ENCODE measurements around the gene MYO18A. TPM values are rescaled to one million over a fixed set of nuclear protein-coding genes. Genes with fewer than 3 reads are reported as not detected.

The MYO18A gene
- total RNA-seq, 1 donor from 2014 or later = 171 TPM

GRCh38 chr17:29051731-29052130 is 128.5 kb downstream of the MYO18A start:
- Histone ChIP-seq H3K27me3 (ENCODE audit: control insufficient read depth in 3 of 3, insufficient read depth in 3 of 3, low read length in 3 of 3) (peaks cover 0 to 13% (median 11%) of the 10 kb centered on the region in 3 donors), H3K9ac (ENCODE audit: low read depth in 1 of 3, low read length in 3 of 3) (no peak overlapping the region), H3K36me3 (ENCODE audit: control insufficient read depth in 3 of 3, insufficient read depth in 3 of 3, low read length in 3 of 3) (no peaks in the 10 kb centered on the region), H3K4me3 (ENCODE audit: low read length in 3 of 3) (no peak overlapping the region), H3K9me3 (ENCODE audit: control insufficient read depth in 3 of 3, low read length in 3 of 3) (no peaks in the 10 kb centered on the region), H3K27ac (ENCODE audit: low read depth, low read length) (no peak overlapping the region), H3K4me1 (ENCODE audit: control insufficient read depth in 3 of 3, insufficient read depth in 3 of 3, low read length in 3 of 3) (no peaks in the 10 kb centered on the region)

GRCh38 chr17:29051194-29051593 is 129.0 kb downstream of the MYO18A start:
- Histone ChIP-seq H3K9ac (ENCODE audit: low read depth in 1 of 3, low read length in 3 of 3) (no peak overlapping the region), H3K9me3 (ENCODE audit: control insufficient read depth in 3 of 3, low read length in 3 of 3) (no peaks in the 10 kb centered on the region), H3K4me1 (ENCODE audit: control insufficient read depth in 3 of 3, insufficient read depth in 3 of 3, low read length in 3 of 3) (peaks cover 0 to 4% (median 0%) of the 10 kb centered on the region in 3 donors), H3K4me3 (ENCODE audit: low read length in 3 of 3) (no peak overlapping the region), H3K36me3 (ENCODE audit: control insufficient read depth in 3 of 3, insufficient read depth in 3 of 3, low read length in 3 of 3) (no peaks in the 10 kb centered on the region), H3K27ac (ENCODE audit: low read depth, low read length) (no peak overlapping the region), H3K27me3 (ENCODE audit: control insufficient read depth in 3 of 3, insufficient read depth in 3 of 3, low read length in 3 of 3) (peaks cover 0 to 13% (median 10%) of the 10 kb centered on the region in 3 donors)

- H3K4me1 ChIP-seq (ENCODE audit: control insufficient read depth in 3 of 3, insufficient read depth in 3 of 3, low read length in 3 of 3) = peaks cover 0 to 4% (median 0%) of the 10 kb centered on the region in 3 donors
- H3K9me3 ChIP-seq (ENCODE audit: control insufficient read depth in 3 of 3, low read length in 3 of 3) = no peaks in the 10 kb centered on the region
- H3K9ac ChIP-seq (ENCODE audit: low read depth in 1 of 3, low read length in 3 of 3) = no peak overlapping the region
- H3K4me3 ChIP-seq (ENCODE audit: low read length in 3 of 3) = no peak overlapping the region
- peaks cover 0 to 13% (median 5%) of the 10 kb centered on the region in 3 donors for H3K27me3 ChIP-seq (ENCODE audit: control insufficient read depth in 3 of 3, insufficient read depth in 3 of 3, low read length in 3 of 3)
- no peaks in the 10 kb centered on the region for H3K36me3 ChIP-seq (ENCODE audit: control insufficient read depth in 3 of 3, insufficient read depth in 3 of 3, low read length in 3 of 3)
- no peak overlapping the region for H3K27ac ChIP-seq (ENCODE audit: low read depth, low read length)
These were observed 130.0 kb downstream of the MYO18A start for GRCh38 chr17:29050176-29050575.

GRCh38 chr17:29049541-29050145 is 130.6 kb downstream of the MYO18A start:
- no peaks in the 10 kb centered on the region for H3K9me3 ChIP-seq (ENCODE audit: control insufficient read depth in 3 of 3, low read length in 3 of 3)
- no peaks in the 10 kb centered on the region for H3K36me3 ChIP-seq (ENCODE audit: control insufficient read depth in 3 of 3, insufficient read depth in 3 of 3, low read length in 3 of 3)
- H3K4me1 ChIP-seq (ENCODE audit: control insufficient read depth in 3 of 3, insufficient read depth in 3 of 3, low read length in 3 of 3) = peaks cover 0 to 4% (median 0%) of the 10 kb centered on the region in 3 donors
- H3K27ac ChIP-seq (ENCODE audit: low read depth, low read length) = no peak overlapping the region
- peaks cover 0 to 8% (median 5%) of the 10 kb centered on the region in 3 donors for H3K27me3 ChIP-seq (ENCODE audit: control insufficient read depth in 3 of 3, insufficient read depth in 3 of 3, low read length in 3 of 3)
- no peak overlapping the region for H3K9ac ChIP-seq (ENCODE audit: low read depth in 1 of 3, low read length in 3 of 3)
- no peak overlapping the region for H3K4me3 ChIP-seq (ENCODE audit: low read length in 3 of 3)

GRCh38 chr17:29048440-29049368 is 131.5 kb downstream of the MYO18A start:
- Histone ChIP-seq H3K27ac (ENCODE audit: low read depth, low read length) (no peak overlapping the region), H3K4me1 (ENCODE audit: control insufficient read depth in 3 of 3, insufficient read depth in 3 of 3, low read length in 3 of 3) (peaks cover 0 to 4% (median 0%) of the 10 kb centered on the region in 3 donors), H3K9ac (ENCODE audit: low read depth in 1 of 3, low read length in 3 of 3) (no peak overlapping the region), H3K9me3 (ENCODE audit: control insufficient read depth in 3 of 3, low read length in 3 of 3) (no peaks in the 10 kb centered on the region), H3K27me3 (ENCODE audit: control insufficient read depth in 3 of 3, insufficient read depth in 3 of 3, low read length in 3 of 3) (peaks cover 0 to 5% (median 4%) of the 10 kb centered on the region in 3 donors), H3K36me3 (ENCODE audit: control insufficient read depth in 3 of 3, insufficient read depth in 3 of 3, low read length in 3 of 3) (no peaks in the 10 kb centered on the region), H3K4me3 (ENCODE audit: low read length in 3 of 3) (no peak overlapping the region)

GRCh38 chr17:29046473-29046839 is 133.7 kb downstream of the MYO18A start:
- Histone ChIP-seq H3K4me1 (ENCODE audit: control insufficient read depth in 3 of 3, insufficient read depth in 3 of 3, low read length in 3 of 3) (peaks cover 7 to 10% (median 10%) of the 10 kb centered on the region in 3 donors), H3K4me3 (ENCODE audit: low read length in 3 of 3) (no peak overlapping the region), H3K36me3 (ENCODE audit: control insufficient read depth in 3 of 3, insufficient read depth in 3 of 3, low read length in 3 of 3) (no peaks in the 10 kb centered on the region), H3K27me3 (ENCODE audit: control insufficient read depth in 3 of 3, insufficient read depth in 3 of 3, low read length in 3 of 3) (peaks cover 0 to 7% (median 2%) of the 10 kb centered on the region in 3 donors), H3K9me3 (ENCODE audit: control insufficient read depth in 3 of 3, low read length in 3 of 3) (no peaks in the 10 kb centered on the region), H3K9ac (ENCODE audit: low read depth in 1 of 3, low read length in 3 of 3) (no peak overlapping the region), H3K27ac (ENCODE audit: low read depth, low read length) (no peak overlapping the region)

GRCh38 chr17:29045734-29046472 is 134.3 kb downstream of the MYO18A start:
- Histone ChIP-seq H3K36me3 (ENCODE audit: control insufficient read depth in 3 of 3, insufficient read depth in 3 of 3, low read length in 3 of 3) (no peaks in the 10 kb centered on the region), H3K27me3 (ENCODE audit: control insufficient read depth in 3 of 3, insufficient read depth in 3 of 3, low read length in 3 of 3) (peaks cover 0 to 7% (median 2%) of the 10 kb centered on the region in 3 donors), H3K27ac (ENCODE audit: low read depth, low read length) (no peak overlapping the region), H3K9ac (ENCODE audit: low read depth in 1 of 3, low read length in 3 of 3) (no peak overlapping the region), H3K4me1 (ENCODE audit: control insufficient read depth in 3 of 3, insufficient read depth in 3 of 3, low read length in 3 of 3) (peaks cover 7 to 10% (median 10%) of the 10 kb centered on the region in 3 donors), H3K4me3 (ENCODE audit: low read length in 3 of 3) (no peak overlapping the region), H3K9me3 (ENCODE audit: control insufficient read depth in 3 of 3, low read length in 3 of 3) (no peaks in the 10 kb centered on the region)

GRCh38 chr17:29045026-29045425 is 135.2 kb downstream of the MYO18A start:
- Histone ChIP-seq H3K27me3 (ENCODE audit: control insufficient read depth in 3 of 3, insufficient read depth in 3 of 3, low read length in 3 of 3) (peaks cover 0 to 7% (median 2%) of the 10 kb centered on the region in 3 donors), H3K36me3 (ENCODE audit: control insufficient read depth in 3 of 3, insufficient read depth in 3 of 3, low read length in 3 of 3) (no peaks in the 10 kb centered on the region), H3K9me3 (ENCODE audit: control insufficient read depth in 3 of 3, low read length in 3 of 3) (no peaks in the 10 kb centered on the region), H3K4me3 (ENCODE audit: low read length in 3 of 3) (no peak overlapping the region), H3K27ac (ENCODE audit: low read depth, low read length) (no peak overlapping the region), H3K4me1 (ENCODE audit: control insufficient read depth in 3 of 3, insufficient read depth in 3 of 3, low read length in 3 of 3) (peaks cover 10 to 13% (median 10%) of the 10 kb centered on the region in 3 donors), H3K9ac (ENCODE audit: low read depth in 1 of 3, low read length in 3 of 3) (no peak overlapping the region)

- peaks cover 10 to 17% (median 11%) of the 10 kb centered on the region in 3 donors for H3K4me1 ChIP-seq (ENCODE audit: control insufficient read depth in 3 of 3, insufficient read depth in 3 of 3, low read length in 3 of 3)
- no peak overlapping the region for H3K4me3 ChIP-seq (ENCODE audit: low read length in 3 of 3)
- no peak overlapping the region for H3K9ac ChIP-seq (ENCODE audit: low read depth in 1 of 3, low read length in 3 of 3)
- no peaks in the 10 kb centered on the region for H3K9me3 ChIP-seq (ENCODE audit: control insufficient read depth in 3 of 3, low read length in 3 of 3)
- H3K36me3 ChIP-seq (ENCODE audit: control insufficient read depth in 3 of 3, insufficient read depth in 3 of 3, low read length in 3 of 3) = no peaks in the 10 kb centered on the region
- peaks cover 0 to 5% (median 4%) of the 10 kb centered on the region in 3 donors for H3K27me3 ChIP-seq (ENCODE audit: control insufficient read depth in 3 of 3, insufficient read depth in 3 of 3, low read length in 3 of 3)
- H3K27ac ChIP-seq (ENCODE audit: low read depth, low read length) = no peak overlapping the region
These were observed 136.6 kb downstream of the MYO18A start for GRCh38 chr17:29043539-29044145.

All from skeletal muscle tissue (tissue), 4 donors.